Measurements from ENCODE around the gene RBMS3.

- TF ChIP-seq CTCF (IDR thresholded peaks at IDR 0.05; ENCODE audit: insufficient read depth, low read depth, low read length) (no peak), EZH2 (IDR thresholded peaks at IDR 0.05; ENCODE audit: insufficient read depth, low read length) (no peak)
Measured at GRCh38 chr3:29577250-29577649, 296.4 kb downstream of the RBMS3 start.
